ENCODE measurements around the gene NDUFS5. TPM values are rescaled to one million over a fixed set of nuclear protein-coding genes. Genes with fewer than 3 reads are reported as not detected.
A peak's percentile ranks its signal among the peaks of the same experiment; 100 is the strongest.

The NDUFS5 gene
- total and polyA plus RNA-seq, 7 donors, result 276 to 910 (median 407) TPM

DNA sequence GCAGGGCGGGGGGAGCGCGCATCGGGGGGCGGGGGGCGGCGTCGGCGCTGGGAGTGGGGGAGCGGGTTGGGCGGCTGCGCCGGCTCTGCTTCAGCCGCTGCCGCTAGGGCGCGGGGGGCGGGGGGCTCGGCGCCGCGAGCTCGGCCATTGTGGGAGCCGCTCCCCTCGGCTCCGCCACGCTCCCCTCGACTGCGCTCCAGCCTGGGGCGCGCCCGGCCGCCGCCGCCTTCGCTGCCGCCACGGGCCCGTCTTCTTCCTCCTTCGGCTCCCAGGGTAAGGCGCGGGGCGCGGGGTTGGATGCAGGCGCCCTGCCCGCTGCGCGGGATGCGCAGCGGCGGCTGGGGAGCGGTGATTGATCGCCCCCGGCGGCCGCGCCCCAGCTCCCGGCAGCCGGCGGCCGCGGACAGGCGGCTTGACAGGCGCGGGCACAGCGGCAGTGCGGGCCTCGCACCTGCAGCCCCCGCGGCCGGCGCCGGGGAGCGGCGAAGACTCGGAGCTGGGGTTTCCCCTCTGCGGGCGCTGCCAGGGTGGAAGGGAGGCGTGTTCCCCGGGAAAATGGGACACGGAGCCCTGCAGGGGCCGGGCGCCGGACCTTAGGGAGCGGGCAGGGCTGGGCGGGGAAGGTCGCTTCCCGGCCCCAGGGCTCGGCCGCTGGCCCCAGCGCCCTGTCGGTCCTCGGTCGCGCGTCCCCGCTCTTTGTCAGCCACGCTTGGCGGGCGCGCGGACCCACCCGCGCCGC lies 55.3 kb downstream of the NDUFS5 start:
- ATAC-seq, result peak; percentile 53 to 75 (median 65)
- intact Hi-C loops (cut with DNase I), result no loop called here
- Histone ChIP-seq H3K27me3 (ENCODE audit: insufficient read depth in 3 of 3, low read length in 2 of 3) (peaks cover 0 to 35% (median 8%) of the 10 kb centered on the region in 3 donors), H3K4me3 (peak overlapping the region; percentile 66), H3K9me3 (no peaks in the 10 kb centered on the region), H3K4me1 (no peaks in the 10 kb centered on the region), H3K27ac (no peak overlapping the region), H3K36me3 (ENCODE audit: insufficient read depth in 1 of 2, low read depth in 1 of 2) (no peaks in the 10 kb centered on the region)
- TF ChIP-seq, protein P1, sequence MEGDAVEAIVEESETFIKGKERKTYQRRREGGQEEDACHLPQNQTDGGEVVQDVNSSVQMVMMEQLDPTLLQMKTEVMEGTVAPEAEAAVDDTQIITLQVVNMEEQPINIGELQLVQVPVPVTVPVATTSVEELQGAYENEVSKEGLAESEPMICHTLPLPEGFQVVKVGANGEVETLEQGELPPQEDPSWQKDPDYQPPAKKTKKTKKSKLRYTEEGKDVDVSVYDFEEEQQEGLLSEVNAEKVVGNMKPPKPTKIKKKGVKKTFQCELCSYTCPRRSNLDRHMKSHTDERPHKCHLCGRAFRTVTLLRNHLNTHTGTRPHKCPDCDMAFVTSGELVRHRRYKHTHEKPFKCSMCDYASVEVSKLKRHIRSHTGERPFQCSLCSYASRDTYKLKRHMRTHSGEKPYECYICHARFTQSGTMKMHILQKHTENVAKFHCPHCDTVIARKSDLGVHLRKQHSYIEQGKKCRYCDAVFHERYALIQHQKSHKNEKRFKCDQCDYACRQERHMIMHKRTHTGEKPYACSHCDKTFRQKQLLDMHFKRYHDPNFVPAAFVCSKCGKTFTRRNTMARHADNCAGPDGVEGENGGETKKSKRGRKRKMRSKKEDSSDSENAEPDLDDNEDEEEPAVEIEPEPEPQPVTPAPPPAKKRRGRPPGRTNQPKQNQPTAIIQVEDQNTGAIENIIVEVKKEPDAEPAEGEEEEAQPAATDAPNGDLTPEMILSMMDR (IDR thresholded peaks at IDR 0.05), result no peak
- peak; percentile 32 to 63 for DNase-seq
- WGBS, 3 donors, result 0% methylated on average over 38 to 105 of the region's 105 CpGs

DNA sequence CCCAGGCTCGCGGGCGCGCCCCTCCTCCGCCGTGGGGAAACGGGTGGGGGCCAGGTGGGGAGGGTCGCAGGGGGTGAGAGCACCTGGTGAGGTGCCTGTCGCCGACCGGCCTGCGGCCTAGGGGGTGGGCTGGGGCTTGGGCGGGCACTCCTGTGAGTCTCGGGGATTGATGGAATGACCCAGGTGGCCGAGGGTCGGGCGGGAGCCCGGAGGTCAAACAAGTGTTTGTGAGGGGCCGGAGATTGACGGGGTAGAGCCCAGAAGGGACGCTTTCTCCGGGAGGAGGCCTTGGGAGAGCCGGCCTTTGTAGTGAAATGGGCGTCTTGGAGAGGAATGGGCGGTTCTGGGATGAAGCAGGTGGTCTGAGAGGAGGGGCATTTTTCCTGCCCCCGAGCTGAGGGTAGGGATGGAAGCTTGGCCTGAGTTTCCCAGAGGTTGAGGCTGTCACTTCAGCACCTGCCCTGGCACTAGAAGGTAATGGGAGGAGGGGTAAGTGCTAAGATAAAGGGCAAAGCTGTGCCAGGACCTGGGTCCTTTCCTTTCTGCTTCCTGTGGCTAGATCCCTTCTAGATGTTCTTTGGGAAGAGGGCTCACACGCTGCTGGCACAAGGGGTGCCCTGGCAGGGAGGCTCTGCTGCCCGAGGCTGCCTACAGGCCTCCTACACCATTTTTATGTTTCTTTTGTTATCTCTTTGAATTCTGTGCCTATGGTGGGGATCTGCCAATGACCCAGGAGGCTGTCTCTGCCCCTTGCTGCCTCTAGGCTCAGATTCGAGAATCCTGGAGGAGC lies 56.1 kb downstream of the NDUFS5 start:
- Histone ChIP-seq H3K4me1 (no peaks in the 10 kb centered on the region), H3K36me3 (ENCODE audit: insufficient read depth in 1 of 2, low read depth in 1 of 2) (no peaks in the 10 kb centered on the region), H3K4me3 (peak overlapping the region; percentile 66), H3K27ac (no peak overlapping the region), H3K27me3 (ENCODE audit: insufficient read depth in 3 of 3, low read length in 2 of 3) (peaks cover 0 to 35% (median 8%) of the 10 kb centered on the region in 3 donors), H3K9me3 (no peaks in the 10 kb centered on the region)
- TF ChIP-seq, protein P1 (IDR thresholded peaks at IDR 0.05), result no peak
- intact Hi-C loops (cut with DNase I), result no loop called here
- DNase-seq (no peak), ATAC-seq (peak in 1 of 4 donors; percentile 14)
- whole genome bisulfite sequencing, 3 donors, result 20 to 32% (median 20%) methylated on average over 20 to 29 of the region's 29 CpGs

DNA sequence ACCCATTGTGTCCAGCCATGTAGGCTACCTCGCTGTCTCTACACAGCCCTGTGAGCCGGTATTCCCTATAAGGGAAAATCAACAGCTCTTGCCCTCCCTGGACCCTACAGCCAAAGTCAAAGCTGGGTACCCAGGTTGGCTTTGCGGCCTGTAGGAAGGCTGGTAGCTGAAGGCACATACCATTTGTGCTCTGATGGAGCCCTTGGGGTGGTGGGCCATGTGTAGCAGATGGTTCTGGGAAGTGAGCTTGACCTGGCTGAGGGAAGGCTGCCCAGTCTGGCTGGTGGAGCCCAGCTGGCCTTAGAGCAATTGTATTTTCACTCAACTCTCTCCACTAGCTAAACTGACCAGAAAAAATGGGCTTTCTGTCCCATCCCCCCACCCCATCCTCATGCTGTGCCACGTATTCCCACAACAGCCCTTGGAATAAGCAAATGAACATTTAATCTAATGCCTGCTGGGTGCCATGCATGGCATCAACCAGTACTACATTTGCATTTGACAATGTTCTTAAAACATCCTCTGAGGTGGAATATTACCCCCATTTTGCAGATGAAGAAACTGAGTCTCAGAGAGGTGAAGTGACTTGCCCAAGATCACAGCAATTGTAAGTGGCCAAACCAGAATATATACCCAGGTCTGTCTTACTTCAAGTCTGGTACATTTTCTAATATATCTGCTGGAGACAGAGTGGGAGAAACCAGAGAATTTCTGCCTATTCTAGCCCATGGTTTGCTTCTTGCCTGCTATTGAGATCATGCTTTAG lies 56.8 kb downstream of the NDUFS5 start:
- WGBS, 3 donors, result 94 to 99% (median 99%) methylated on average over 4 of the region's 4 CpGs
- H3K4me3 ChIP-seq, result no peak overlapping the region

DNA sequence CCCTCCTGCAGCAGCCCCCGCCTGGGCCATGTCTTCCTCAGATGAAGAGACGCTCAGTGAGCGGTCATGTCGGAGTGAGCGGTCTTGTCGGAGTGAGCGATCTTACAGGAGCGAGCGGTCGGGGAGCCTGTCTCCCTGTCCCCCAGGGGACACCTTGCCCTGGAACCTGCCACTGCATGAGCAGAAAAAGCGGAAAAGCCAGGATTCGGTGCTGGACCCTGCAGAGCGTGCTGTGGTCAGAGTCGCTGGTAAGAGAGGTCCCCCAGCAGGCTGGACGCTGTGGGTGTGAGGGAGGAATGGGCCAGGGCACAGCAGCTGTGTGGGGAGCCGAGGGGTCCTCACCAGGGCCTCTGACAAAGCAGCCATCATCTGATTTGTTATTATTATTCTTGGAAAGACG lies 58.0 kb downstream of the NDUFS5 start:
- Histone ChIP-seq H3K27me3 (ENCODE audit: insufficient read depth in 3 of 3, low read length in 2 of 3) (peaks cover 0 to 35% (median 8%) of the 10 kb centered on the region in 3 donors), H3K9me3 (no peaks in the 10 kb centered on the region), H3K27ac (no peak overlapping the region), H3K4me1 (peaks cover under 1% of the 10 kb centered on the region), H3K36me3 (ENCODE audit: insufficient read depth in 1 of 2, low read depth in 1 of 2) (no peaks in the 10 kb centered on the region), H3K4me3 (no peak overlapping the region)
- intact Hi-C loops (cut with DNase I), result no loop called here
- WGBS, 3 donors, result 92 to 95% (median 93%) methylated on average over 17 of the region's 17 CpGs
- DNase-seq (no peak), ATAC-seq (no peak)
- TF ChIP-seq, protein P1 (IDR thresholded peaks at IDR 0.05), result no peak

More for the DNA sequence above, 56.8 kb downstream of the NDUFS5 start:
- intact Hi-C loops (cut with DNase I), result no loop called here
- Histone ChIP-seq H3K36me3 (ENCODE audit: insufficient read depth in 1 of 2, low read depth in 1 of 2) (no peaks in the 10 kb centered on the region), H3K4me1 (no peaks in the 10 kb centered on the region), H3K27ac (no peak overlapping the region), H3K9me3 (no peaks in the 10 kb centered on the region), H3K27me3 (ENCODE audit: insufficient read depth in 3 of 3, low read length in 2 of 3) (peaks cover 0 to 35% (median 8%) of the 10 kb centered on the region in 3 donors)
- ATAC-seq (no peak), DNase-seq (no peak)
- TF ChIP-seq, protein P1 (IDR thresholded peaks at IDR 0.05), result no peak

Other genes starting within 250 kb of the NDUFS5 start
- 10 to 100 TPM; 11.6 to 18.4 (median 15.6) TPM for gene RRAGC, start 166.6 kb upstream of the NDUFS5 start, total RNA-seq
- 10 to 100 TPM; 13.8 to 29.3 (median 15.7) TPM for gene RRAGC, start 166.6 kb upstream of the NDUFS5 start, polyA plus RNA-seq
- 10 to 100 TPM in 2 of 4 donors, 1 to 10 TPM in 2; 6.6 to 21.4 (median 10.5) TPM for gene MYCBP, start 153.0 kb upstream of the NDUFS5 start, total RNA-seq
- gene MYCBP, start 153.0 kb upstream of the NDUFS5 start, polyA plus RNA-seq, result 10 to 100 TPM in 2 of 3 donors, 1 to 10 TPM in 1; 7.2 to 27.9 (median 11.7) TPM
- gene GJA9, start 144.8 kb upstream of the NDUFS5 start, total RNA-seq, result not detected
- gene GJA9, start 144.8 kb upstream of the NDUFS5 start, polyA plus RNA-seq, result not detected
- gene RHBDL2, start 84.5 kb upstream of the NDUFS5 start, total RNA-seq, result not detected
- gene RHBDL2, start 84.5 kb upstream of the NDUFS5 start, polyA plus RNA-seq, result under 1 TPM; 0.09 to 0.31 (median 0.16) TPM
- 10 to 100 TPM; 20.0 to 41.7 (median 35.0) TPM for gene AKIRIN1, start 35.1 kb upstream of the NDUFS5 start, total RNA-seq
- 10 to 100 TPM; 27.6 to 65.3 (median 32.8) TPM for gene AKIRIN1, start 35.1 kb upstream of the NDUFS5 start, polyA plus RNA-seq
- 100 to 1,000 TPM in 2 of 4 donors, 10 to 100 TPM in 2; 71.4 to 162 (median 124) TPM for gene MACF1, start 178.3 kb downstream of the NDUFS5 start, total RNA-seq
- gene MACF1, start 178.3 kb downstream of the NDUFS5 start, polyA plus RNA-seq, result 10 to 100 TPM; 38.9 to 67.1 (median 53.8) TPM